HepG2 (cell line): ENCODE results near the gene NT5C1A. TPM values are rescaled to one million over a fixed set of nuclear protein-coding genes. Genes with fewer than 3 reads are reported as not detected.

Experiments used
- ATAC-seq: fragments of 200-7000 bp; cut with Tn5 transposase; 3 replicates; pipeline ENCODE4 v1.9.1; 2020; ENCODE audit warnings: mild to moderate bottlenecking, moderate library complexity
- BruUV-seq: library from RNA; stranded (reverse); fragments of 400-500 nt; replicated peaks from 2 replicates; lab custom pipeline; 2021; lab: Mats Ljungman, UMichigan
- CTCF ChIA-PET: fragments of 300-600 bp; formaldehyde crosslinking; extraction: SDS; loops from one replicate; lab custom pipeline; 2021; ENCODE audit warnings: low total read pairs, inconsistent platforms, low intra/inter-chr PET ratio; lab: Yijun Ruan, JAX
- POLR2A ChIA-PET: fragments of 350-600 bp; sonication (Branson Sonifier 250); formaldehyde crosslinking; loops from one replicate; lab custom pipeline; 2020; ENCODE audit warnings: antibody characterized with exemption, inconsistent platforms; lab: Yijun Ruan, JAX
- DNase-seq: peaks from one replicate; pipeline ENCODE4 v3.0.0-alpha.2; 2015; ENCODE audit warnings: low spot score
- FAIRE-seq: peaks from 3 replicates; lab custom pipeline; 2011; peaks lifted over from hg19 to GRCh38; lab: Jason Lieb, UNC
- H2AFZ ChIP-seq: one replicate; pipeline ENCODE4 v1.6.1; 2011; ENCODE audit warnings: low read length, inconsistent platforms
- H3K27ac ChIP-seq: fragments of 300-600 bp; 3 replicates; pipeline ENCODE4 v1.8.0; 2011; ENCODE audit warnings: mixed run types, mild to moderate bottlenecking, mixed read lengths, low read length, inconsistent platforms; ENCODE audit not compliant: insufficient read depth; ENCODE audit errors: extremely low read length
- H3K27me3 ChIP-seq, 2 experiments: fragments of 200-600 bp in 1 of 2; 2 replicates in 1 of 2; 3 replicates in 1 of 2; pipeline versions ENCODE4 v1.6.0 to v1.8.0; 2011; ENCODE audit warnings: low read length in 2 of 2, mild to moderate bottlenecking in 2 of 2, moderate library complexity in 2 of 2, inconsistent platforms in 1 of 2; ENCODE audit not compliant: insufficient read depth in 2 of 2, control insufficient read depth in 1 of 2
- H3K36me3 ChIP-seq, 2 experiments: fragments of 200-600 bp in 1 of 2; replicated peaks in 1 of 2; 2 replicates in 1 of 2; 3 replicates in 1 of 2; pipeline versions ENCODE4 v1.5.1 to v1.8.0; 2011; ENCODE audit warnings: low read length in 2 of 2, inconsistent platforms in 1 of 2; ENCODE audit not compliant: insufficient read depth in 2 of 2, control insufficient read depth in 1 of 2
- H3K4me1 ChIP-seq: 2 replicates; pipeline ENCODE4 v1.5.1; 2012; ENCODE audit warnings: low read length, inconsistent platforms; ENCODE audit not compliant: insufficient read depth
- H3K4me2 ChIP-seq: 2 replicates; pipeline ENCODE4 v1.6.0; 2011; ENCODE audit warnings: low read depth, low read length, inconsistent platforms
- H3K4me3 ChIP-seq, 3 experiments: fragments of 200-600 bp in 1 of 3; sonication (generic), shearing (Covaris generic) in 1 of 3; replicated peaks in 1 of 3; 2 replicates each; pipeline ENCODE4 v1.5.1; 2011 to 2016; ENCODE audit warnings: low read length in 3 of 3, inconsistent platforms in 2 of 3, low read depth in 2 of 3, mild to moderate bottlenecking in 2 of 3, control low read depth in 1 of 3, mixed read lengths in 1 of 3; ENCODE audit not compliant: insufficient read depth in 1 of 3
- H3K79me2 ChIP-seq: one replicate; pipeline ENCODE4 v1.6.1; 2011; ENCODE audit warnings: low read length, inconsistent platforms; ENCODE audit not compliant: insufficient read depth
- H3K9ac ChIP-seq: 2 replicates; pipeline ENCODE4 v1.6.0; 2011; ENCODE audit warnings: mild to moderate bottlenecking, low read depth, low read length, inconsistent platforms; ENCODE audit not compliant: insufficient read depth
- H3K9me3 ChIP-seq: 2 replicates; pipeline ENCODE4 v1.5.1; 2012; ENCODE audit warnings: mild to moderate bottlenecking, low read length
- H4K20me1 ChIP-seq: 2 replicates; pipeline ENCODE4 v1.6.0; 2011; ENCODE audit warnings: inconsistent platforms, mild to moderate bottlenecking, low read length, moderate library complexity; ENCODE audit not compliant: insufficient read depth
- JUN ChIP-seq: sonication (generic); formaldehyde crosslinking; IDR thresholded peaks from 2 replicates; pipeline ENCODE4 v1.4.0; 2020; ENCODE audit warnings: mild to moderate bottlenecking, missing genetic modification reagents
- MAFF ChIP-seq: IDR thresholded peaks from 2 replicates; pipeline ENCODE4 v1.6.1; 2011; ENCODE audit warnings: low read depth, low read length, improper control_type of control experiment
- MAFK ChIP-seq, 2 experiments: IDR thresholded peaks in 1 of 2; conservative IDR thresholded peaks in 1 of 2; 2 replicates each; pipeline ENCODE4 v1.6.1; 2011; ENCODE audit warnings: improper control_type of control experiment in 2 of 2, low read length in 2 of 2
- MEIS2 ChIP-seq: sonication (generic); formaldehyde crosslinking; IDR thresholded peaks from 2 replicates; pipeline ENCODE4 v1.9.0; 2021; ENCODE audit warnings: mild to moderate bottlenecking, missing genetic modification reagents
- RARA ChIP-seq: IDR thresholded peaks from 2 replicates; pipeline ENCODE4 v1.6.1; 2016; ENCODE audit warnings: missing genetic modification reagents, missing compliant biosample characterization
- SOX6 ChIP-seq, 2 experiments: fragments of 450-650 bp in 1 of 2; sonication (generic) in 1 of 2; formaldehyde crosslinking in 1 of 2; IDR thresholded peaks; 2 replicates each; pipeline versions ENCODE4 v1.4.0 to v1.6.1; 2017 to 2020; ENCODE audit warnings: antibody characterized with exemption in 1 of 2, mild to moderate bottlenecking in 1 of 2, missing genetic modification reagents in 1 of 2
- SP5 ChIP-seq: IDR thresholded peaks from 2 replicates; pipeline ENCODE4 v1.6.1; 2016; ENCODE audit warnings: low read depth, borderline replicate concordance
- ZNF18 ChIP-seq: sonication (generic); formaldehyde crosslinking; IDR thresholded peaks from 2 replicates; pipeline ENCODE4 v1.8.0; 2022; ENCODE audit warnings: mild to moderate bottlenecking, missing genetic modification reagents; ENCODE audit not compliant: insufficient replicate concordance
- ZNF451 ChIP-seq: sonication (generic); formaldehyde crosslinking; IDR thresholded peaks from 2 replicates; pipeline ENCODE4 v1.5.0; 2020; ENCODE audit warnings: mild to moderate bottlenecking, missing genetic modification reagents
- ZSCAN12 ChIP-seq: sonication (generic); formaldehyde crosslinking; IDR thresholded peaks from 2 replicates; pipeline ENCODE4 v1.9.0; 2021; ENCODE audit warnings: mild to moderate bottlenecking, missing genetic modification reagents
- WGBS: methylation state at CpG from one replicate; pipeline ENCODE4 v1.1.6; 2017; ENCODE audit warnings: low lambda C conversion rate; 5-methylcytosine and 5-hydroxymethylcytosine counted together
- in situ Hi-C: cut with HindIII; loops from 2 replicates; pipeline ENCODE4 v1.10.0; 2017; ENCODE audit warnings: low pct_unique_long_range_greater_than_20kb; ENCODE audit not compliant: extremely low pct_ligation_motif_present
- intact Hi-C: fragments of 100-400 bp; cut with micrococcal nuclease; formaldehyde crosslinking; loops from one replicate; pipeline ENCODE4 v1.10.0; 2022; ENCODE audit not compliant: unreplicated experiment
- polyA plus RNA-seq, 8 experiments: library from polyadenylated mRNA; depleted of rRNA in 3 of 8; stranded (reverse) in 7 of 8; unstranded in 1 of 8; fragments of >200 nt; fragmentation: Illumina TruSeq in 4 of 8; extraction: Trizol in 4 of 8; gene quantifications; 2 replicates each; pipeline versions ENCODE4 v1.2.1 to v1.2.3, GENCODE V29; 2011 to 2016; ENCODE audit warnings: low read depth in 4 of 8, missing spikeins in 1 of 8, mixed read lengths in 1 of 8; ENCODE audit not compliant: insufficient read depth in 1 of 8
- total RNA-seq, 5 experiments: library from RNA; depleted of rRNA; stranded (reverse); fragments of >200 nt; fragmentation: Illumina TruSeq; extraction: Trizol; gene quantifications; 2 replicates each; pipeline ENCODE4 v1.2.3, GENCODE V29; 2016; ENCODE audit warnings: low read depth in 1 of 5
- TF ChIP-seq, protein P1 (sequence below): IDR thresholded peaks from 2 replicates; pipeline ENCODE4 v1.6.1; 2016; ENCODE audit warnings: missing compliant biosample characterization, missing genetic modification reagents, borderline replicate concordance
- TF ChIP-seq, protein P2 (sequence below): IDR thresholded peaks from 2 replicates; pipeline ENCODE4 v1.6.1; 2016; ENCODE audit warnings: control low read depth

The NT5C1A gene
- total and polyA plus RNA-seq, 2 of the 13 experiments (the other 11 are each of a cell fraction or from before 2014, with no cell fraction given), result not detected

DNA sequence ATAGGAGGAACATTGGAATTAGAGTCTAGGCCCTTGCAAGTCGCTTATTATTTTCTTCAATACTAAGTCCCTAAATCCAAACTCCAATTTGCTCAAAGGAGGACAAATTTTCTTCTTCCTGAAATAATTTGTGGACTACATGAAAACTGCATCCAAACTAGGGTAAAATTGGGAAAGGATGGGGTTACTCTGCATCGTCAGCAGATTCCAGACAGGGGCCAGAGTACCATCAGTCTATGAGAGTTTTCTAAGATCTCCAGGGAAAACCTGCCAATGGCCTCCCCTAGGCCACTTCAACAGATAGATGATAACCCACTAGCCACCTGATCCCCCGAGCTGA is 33.0 kb downstream of the NT5C1A start:
- BruUV-seq, result no TSS peak
- Histone ChIP-seq H4K20me1 (no peaks in the 10 kb centered on the region), H3K4me2 (no peak overlapping the region; the same call in 1 of the 2 replicates), H3K36me3 (no peaks in the 10 kb centered on the region), H2AFZ (no peak overlapping the region), H3K79me2 (no peaks in the 10 kb centered on the region), H3K9me3 (no peaks in the 10 kb centered on the region), H3K9ac (no peak overlapping the region), H3K27ac (no peak overlapping the region), H3K4me1 (no peaks in the 10 kb centered on the region), H3K27me3 (peaks cover 1 to 37% of the 10 kb centered on the region in 2 experiments; a peak in 4 of 5 replicates), H3K4me3 (no peak overlapping the region)
- ATAC-seq (no peak), FAIRE-seq (no peak), DNase-seq (no peak)
- CTCF ChIA-PET, result interaction anchor here (0.7 kb wide), 1 partner anchor 15 kb away, joined by 3 read pairs; no protein-coding TSS in a partner anchor
- in situ Hi-C loops (no loop called here), intact Hi-C loops (no loop called here)
- 72% methylated on average over 3 of the region's 3 CpGs for WGBS
- TF ChIP-seq ZNF451, result no peak
- TF ChIP-seq ZNF18 (CRISPR knock-in tag), result no peak
- TF ChIP-seq MAFK (conservative IDR thresholded peaks at IDR 0.05 in 1 of 2, IDR thresholded peaks at IDR 0.05 in 1 of 2; ENCODE audit: low read length in 2 of 2), result peak in 1 of 2 experiments; percentile 81; a peak in 3 of 4 replicates
- no peak for TF ChIP-seq MEIS2 (CRISPR knock-in tag)
- no peak for TF ChIP-seq SP5
- TF ChIP-seq RARA (CRISPR knock-in tag), result no peak
- TF ChIP-seq SOX6 (IDR thresholded peaks at IDR 0.05), result no peak
- TF ChIP-seq SOX6 (CRISPR knock-in tag; IDR thresholded peaks at IDR 0.05), result no peak
- peak; percentile 44 for TF ChIP-seq MAFF
- TF ChIP-seq, protein P1, sequence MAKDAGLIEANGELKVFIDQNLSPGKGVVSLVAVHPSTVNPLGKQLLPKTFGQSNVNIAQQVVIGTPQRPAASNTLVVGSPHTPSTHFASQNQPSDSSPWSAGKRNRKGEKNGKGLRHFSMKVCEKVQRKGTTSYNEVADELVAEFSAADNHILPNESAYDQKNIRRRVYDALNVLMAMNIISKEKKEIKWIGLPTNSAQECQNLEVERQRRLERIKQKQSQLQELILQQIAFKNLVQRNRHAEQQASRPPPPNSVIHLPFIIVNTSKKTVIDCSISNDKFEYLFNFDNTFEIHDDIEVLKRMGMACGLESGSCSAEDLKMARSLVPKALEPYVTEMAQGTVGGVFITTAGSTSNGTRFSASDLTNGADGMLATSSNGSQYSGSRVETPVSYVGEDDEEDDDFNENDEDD (CRISPR knock-in tag), result no peak
- TF ChIP-seq JUN, result no peak
- TF ChIP-seq, protein P2, sequence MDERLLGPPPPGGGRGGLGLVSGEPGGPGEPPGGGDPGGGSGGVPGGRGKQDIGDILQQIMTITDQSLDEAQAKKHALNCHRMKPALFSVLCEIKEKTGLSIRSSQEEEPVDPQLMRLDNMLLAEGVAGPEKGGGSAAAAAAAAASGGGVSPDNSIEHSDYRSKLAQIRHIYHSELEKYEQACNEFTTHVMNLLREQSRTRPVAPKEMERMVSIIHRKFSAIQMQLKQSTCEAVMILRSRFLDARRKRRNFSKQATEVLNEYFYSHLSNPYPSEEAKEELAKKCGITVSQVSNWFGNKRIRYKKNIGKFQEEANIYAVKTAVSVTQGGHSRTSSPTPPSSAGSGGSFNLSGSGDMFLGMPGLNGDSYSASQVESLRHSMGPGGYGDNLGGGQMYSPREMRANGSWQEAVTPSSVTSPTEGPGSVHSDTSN (CRISPR knock-in tag), result no peak
- no peak for TF ChIP-seq ZSCAN12 (CRISPR knock-in tag)
- POLR2A ChIA-PET, result no interaction called here
